Inferior parietal cortex (tissue), 1 donor: ENCODE data around the gene PCGF5.
"Not testable (repeated sequence)": the region's sequence is repeated elsewhere in the genome, so short reads cannot be mapped to it uniquely, and the experiment has no call there.

ENCODE experiments used
- DNase-seq: peaks from one replicate; pipeline ENCODE4 v3.0.0-alpha.2; 2016; ENCODE audit errors: extremely low spot score

PCGF5 gene

GRCh38 chr10:91220194-91220953 is at the start of gene PCGF5:
TSS of gene PCGF5 (plus strand) at chr10:91220663. CDS start at chr10:91222872, 2,209 bp downstream.
- DNase-seq: peak; percentile 77

- no peak for DNase-seq
Observed at GRCh38 chr10:91171485-91171884, 49.0 kb upstream of the PCGF5 start.

GRCh38 chr10:91172348-91172747 is 48.1 kb upstream of the PCGF5 start:
- DNase-seq: no peak

- DNase-seq: no peak
Observed at GRCh38 chr10:91185239-91185875, 35.1 kb upstream of the PCGF5 start.

GRCh38 chr10:91187156-91187555 is 33.3 kb upstream of the PCGF5 start:
- DNase-seq: no peak

GRCh38 chr10:91188010-91188409 is 32.5 kb upstream of the PCGF5 start:
- DNase-seq: not testable (repeated sequence)

- no peak for DNase-seq
Observed at GRCh38 chr10:91188889-91189288, 31.6 kb upstream of the PCGF5 start.

GRCh38 chr10:91190388-91190870 is 30.0 kb upstream of the PCGF5 start:
- peak; percentile 40 for DNase-seq

GRCh38 chr10:91190876-91191583 is 29.4 kb upstream of the PCGF5 start:
- DNase-seq: peak; percentile 57

GRCh38 chr10:91191584-91191919 is 28.9 kb upstream of the PCGF5 start:
- DNase-seq: peak; percentile 32

- no peak for DNase-seq
Observed at GRCh38 chr10:91194497-91195179, 25.8 kb upstream of the PCGF5 start.

GRCh38 chr10:91196268-91197048 is 24.0 kb upstream of the PCGF5 start:
- DNase-seq: no peak

- no peak for DNase-seq
Observed at GRCh38 chr10:91197127-91197526, 23.3 kb upstream of the PCGF5 start.

GRCh38 chr10:91198781-91199180 is 21.7 kb upstream of the PCGF5 start:
- DNase-seq: no peak

- DNase-seq: no peak
Observed at GRCh38 chr10:91200314-91201212, 19.9 kb upstream of the PCGF5 start.

GRCh38 chr10:91201213-91201996 is 19.1 kb upstream of the PCGF5 start:
- no peak for DNase-seq

- no peak for DNase-seq
Observed at GRCh38 chr10:91206427-91206826, 14.0 kb upstream of the PCGF5 start.

- no peak for DNase-seq
Observed at GRCh38 chr10:91206837-91207474, 13.5 kb upstream of the PCGF5 start.

- no peak for DNase-seq
Observed at GRCh38 chr10:91208642-91209041, 11.8 kb upstream of the PCGF5 start.
